T-helper 2 cell treated with Interferon-gamma antibody and Interleukin-4, amounts not matched to agents 5 μg/mL and 100 μg/mL, for 36 hours (primary cell): Measurements from ENCODE around the gene NACC2.

ENCODE experiments used
- DNase-seq: peaks from one replicate; pipeline ENCODE4 v3.0.0; 2021; ENCODE audit warnings: low spot score
- H3K27ac Mint-ChIP-seq: one replicate; pipeline ENCODE4 v1.8.0; 2021; ENCODE audit warnings: mild to moderate bottlenecking, mixed read lengths
- H3K27me3 Mint-ChIP-seq: one replicate; pipeline ENCODE4 v1.8.0; 2021; ENCODE audit warnings: low read depth, mixed read lengths
- H3K36me3 Mint-ChIP-seq: one replicate; pipeline ENCODE4 v1.8.0; 2021; ENCODE audit warnings: low read depth, mixed read lengths
- H3K4me1 Mint-ChIP-seq: one replicate; pipeline ENCODE4 v1.8.0; 2021; ENCODE audit warnings: low read depth, mixed read lengths
- H3K4me3 Mint-ChIP-seq: one replicate; pipeline ENCODE4 v1.8.0; 2022; ENCODE audit warnings: mild to moderate bottlenecking, moderate library complexity, mixed read lengths
- H3K9me3 Mint-ChIP-seq: one replicate; pipeline ENCODE4 v1.8.0; 2021; ENCODE audit warnings: mixed read lengths

NACC2 gene

GRCh38 chr9:136088939-136089696 lies 6.0 kb downstream of the NACC2 start:
- Mint-ChIP-seq H3K27ac (no peak overlapping the region), H3K36me3 (no peaks in the 10 kb centered on the region), H3K4me3 (no peak overlapping the region), H3K27me3 (peaks cover 8% of the 10 kb centered on the region), H3K9me3 (no peaks in the 10 kb centered on the region), H3K4me1 (peaks cover 4% of the 10 kb centered on the region)
- DNase-seq = no peak

- Mint-ChIP-seq H3K36me3 (no peaks in the 10 kb centered on the region), H3K4me3 (no peak overlapping the region), H3K4me1 (peaks cover 4% of the 10 kb centered on the region), H3K27me3 (peaks cover 7% of the 10 kb centered on the region), H3K9me3 (no peaks in the 10 kb centered on the region), H3K27ac (no peak overlapping the region)
- no peak for DNase-seq
These were observed 6.6 kb downstream of the NACC2 start for GRCh38 chr9:136088481-136088938.

GRCh38 chr9:136087741-136088480 lies 7.2 kb downstream of the NACC2 start:
- no peak overlapping the region for H3K27ac Mint-ChIP-seq
- H3K4me3 Mint-ChIP-seq = no peak overlapping the region
- DNase-seq = no peak
- no peaks in the 10 kb centered on the region for H3K36me3 Mint-ChIP-seq
- peaks cover 1% of the 10 kb centered on the region for H3K27me3 Mint-ChIP-seq
- peaks cover 4% of the 10 kb centered on the region for H3K4me1 Mint-ChIP-seq
- no peaks in the 10 kb centered on the region for H3K9me3 Mint-ChIP-seq

- H3K4me3 Mint-ChIP-seq = no peak overlapping the region
- H3K27me3 Mint-ChIP-seq = no peaks in the 10 kb centered on the region
- no peaks in the 10 kb centered on the region for H3K36me3 Mint-ChIP-seq
- DNase-seq = no peak
- no peak overlapping the region for H3K27ac Mint-ChIP-seq
- peaks cover 4% of the 10 kb centered on the region for H3K4me1 Mint-ChIP-seq
- no peaks in the 10 kb centered on the region for H3K9me3 Mint-ChIP-seq
These were observed 7.9 kb downstream of the NACC2 start for GRCh38 chr9:136086951-136087740.

- Mint-ChIP-seq H3K4me1 (peaks cover 4% of the 10 kb centered on the region), H3K36me3 (no peaks in the 10 kb centered on the region), H3K4me3 (no peak overlapping the region), H3K9me3 (no peaks in the 10 kb centered on the region), H3K27me3 (no peaks in the 10 kb centered on the region), H3K27ac (no peak overlapping the region)
- DNase-seq = no peak
These were observed 8.7 kb downstream of the NACC2 start for GRCh38 chr9:136086213-136086881.

- no peaks in the 10 kb centered on the region for H3K27me3 Mint-ChIP-seq
- peaks cover 4% of the 10 kb centered on the region for H3K4me1 Mint-ChIP-seq
- no peaks in the 10 kb centered on the region for H3K9me3 Mint-ChIP-seq
- H3K4me3 Mint-ChIP-seq = no peak overlapping the region
- no peak overlapping the region for H3K27ac Mint-ChIP-seq
- DNase-seq = no peak
- no peaks in the 10 kb centered on the region for H3K36me3 Mint-ChIP-seq
These were observed 9.3 kb downstream of the NACC2 start for GRCh38 chr9:136085815-136086212.

- Mint-ChIP-seq H3K36me3 (no peaks in the 10 kb centered on the region), H3K27ac (no peak overlapping the region), H3K27me3 (no peaks in the 10 kb centered on the region), H3K4me3 (no peak overlapping the region), H3K9me3 (no peaks in the 10 kb centered on the region), H3K4me1 (no peaks in the 10 kb centered on the region)
- no peak for DNase-seq
These were observed 10.8 kb downstream of the NACC2 start for GRCh38 chr9:136084063-136084944.

- H3K4me1 Mint-ChIP-seq = no peaks in the 10 kb centered on the region
- H3K27me3 Mint-ChIP-seq = no peaks in the 10 kb centered on the region
- DNase-seq = no peak
- no peaks in the 10 kb centered on the region for H3K9me3 Mint-ChIP-seq
- no peak overlapping the region for H3K4me3 Mint-ChIP-seq
- no peaks in the 10 kb centered on the region for H3K36me3 Mint-ChIP-seq
- H3K27ac Mint-ChIP-seq = no peak overlapping the region
These were observed 11.5 kb downstream of the NACC2 start for GRCh38 chr9:136083558-136084062.

- Mint-ChIP-seq H3K27me3 (no peaks in the 10 kb centered on the region), H3K9me3 (no peaks in the 10 kb centered on the region), H3K4me1 (no peaks in the 10 kb centered on the region), H3K36me3 (no peaks in the 10 kb centered on the region), H3K27ac (no peak overlapping the region), H3K4me3 (no peak overlapping the region)
- no peak for DNase-seq
These were observed 12.4 kb downstream of the NACC2 start for GRCh38 chr9:136082496-136083361.

- Mint-ChIP-seq H3K36me3 (no peaks in the 10 kb centered on the region), H3K4me1 (no peaks in the 10 kb centered on the region), H3K27ac (no peak overlapping the region)
These were observed 13.1 kb downstream of the NACC2 start for GRCh38 chr9:136081826-136082495.

GRCh38 chr9:136081113-136081825 lies 13.8 kb downstream of the NACC2 start:
- Mint-ChIP-seq H3K27me3 (no peaks in the 10 kb centered on the region), H3K36me3 (no peaks in the 10 kb centered on the region), H3K4me1 (no peaks in the 10 kb centered on the region), H3K27ac (no peak overlapping the region), H3K4me3 (no peak overlapping the region), H3K9me3 (no peaks in the 10 kb centered on the region)
- DNase-seq = no peak

More at GRCh38 chr9:136081826-136082495, 13.1 kb downstream of the NACC2 start:
- Mint-ChIP-seq H3K9me3 (no peaks in the 10 kb centered on the region), H3K4me3 (no peak overlapping the region), H3K27me3 (no peaks in the 10 kb centered on the region)
- no peak for DNase-seq
